GM18517 (cell line): ENCODE results near the gene TMTC4.
A peak's percentile ranks its signal among the peaks of the same experiment; 100 is the strongest.

Experiments used
- ATAC-seq: cut with Tn5 transposase; IDR thresholded peaks from one replicate; pipeline ENCODE4 v1.9.1; 2021; ENCODE audit warnings: mild to moderate bottlenecking, moderate library complexity; ENCODE audit not compliant: unreplicated experiment

The TMTC4 gene

GRCh38 chr13:100667894-100668293 is 6.7 kb downstream of the TMTC4 start:
- ATAC-seq: no peak

- no peak for ATAC-seq
Measured at GRCh38 chr13:100666124-100666523, 8.5 kb downstream of the TMTC4 start.

GRCh38 chr13:100665403-100665802 is 9.2 kb downstream of the TMTC4 start:
- ATAC-seq: no peak

- no peak for ATAC-seq
Measured at GRCh38 chr13:100664171-100664900, 10.3 kb downstream of the TMTC4 start.

- no peak for ATAC-seq
Measured at GRCh38 chr13:100662468-100663211, 12.0 kb downstream of the TMTC4 start.

- no peak for ATAC-seq
Measured at GRCh38 chr13:100660761-100661160, 13.8 kb downstream of the TMTC4 start.

- no peak for ATAC-seq
Measured at GRCh38 chr13:100659578-100659977, 15.0 kb downstream of the TMTC4 start.

GRCh38 chr13:100658363-100658762 is 16.2 kb downstream of the TMTC4 start:
- ATAC-seq: peak; percentile 75

- ATAC-seq: peak; percentile 15
Measured at GRCh38 chr13:100657881-100658315, 16.7 kb downstream of the TMTC4 start.

GRCh38 chr13:100652510-100652909 is 22.1 kb downstream of the TMTC4 start:
- ATAC-seq: no peak

GRCh38 chr13:100650326-100650725 is 24.3 kb downstream of the TMTC4 start:
- no peak for ATAC-seq

- no peak for ATAC-seq
Measured at GRCh38 chr13:100648354-100648753, 26.2 kb downstream of the TMTC4 start.

- ATAC-seq: no peak
Measured at GRCh38 chr13:100646871-100647270, 27.7 kb downstream of the TMTC4 start.

- ATAC-seq: no peak
Measured at GRCh38 chr13:100646030-100646673, 28.4 kb downstream of the TMTC4 start.

GRCh38 chr13:100645382-100645781 is 29.2 kb downstream of the TMTC4 start:
- no peak for ATAC-seq

- no peak for ATAC-seq
Measured at GRCh38 chr13:100644371-100644770, 30.2 kb downstream of the TMTC4 start.

GRCh38 chr13:100637796-100638195 is 36.8 kb downstream of the TMTC4 start:
- no peak for ATAC-seq

GRCh38 chr13:100637380-100637779 is 37.2 kb downstream of the TMTC4 start:
- no peak for ATAC-seq

GRCh38 chr13:100636441-100636840 is 38.2 kb downstream of the TMTC4 start:
- no peak for ATAC-seq

- no peak for ATAC-seq
Measured at GRCh38 chr13:100636004-100636403, 38.6 kb downstream of the TMTC4 start.

GRCh38 chr13:100634696-100635095 is 39.9 kb downstream of the TMTC4 start:
- no peak for ATAC-seq

GRCh38 chr13:100633461-100633860 is 41.1 kb downstream of the TMTC4 start:
- ATAC-seq: no peak
